Left lung (tissue), 10 donors: ENCODE data around the gene GNPDA1. TPM values are rescaled to one million over a fixed set of nuclear protein-coding genes. Genes with fewer than 3 reads are reported as not detected.

Source experiments
- ATAC-seq: fragments of 200-7000 bp; cut with Tn5 transposase; one replicate; pipeline ENCODE4 v1.9.1; 2020; ENCODE audit warnings: moderate library complexity
- DNase-seq, 4 donors: peaks; one replicate each; pipeline ENCODE4 v3.0.0-alpha.2; 2013 to 2020
- H3K27ac ChIP-seq, 2 donors: fragments of 200-600 bp; sonication (generic) in 1 of 2; one replicate each; pipeline versions ENCODE4 v1.5.0 to v1.8.0; 2020 to 2021
- H3K27me3 ChIP-seq, 2 donors: fragments of 200-600 bp; sonication (generic) in 1 of 2; one replicate each; pipeline versions ENCODE4 v1.5.0 to v1.8.0; 2020 to 2021
- H3K36me3 ChIP-seq, 2 donors: fragments of 200-600 bp; sonication (generic) in 1 of 2; one replicate each; pipeline versions ENCODE4 v1.5.0 to v1.8.0; 2020 to 2021
- H3K4me1 ChIP-seq, 2 donors: fragments of 200-600 bp; one replicate each; pipeline ENCODE4 v1.8.0; 2021
- H3K4me3 ChIP-seq, 2 donors: fragments of 200-600 bp; sonication (generic) in 1 of 2; one replicate each; pipeline versions ENCODE4 v1.5.0 to v1.8.0; 2020 to 2021; ENCODE audit warnings: mild to moderate bottlenecking in 1 of 2
- H3K9me3 ChIP-seq, 2 donors: fragments of 200-600 bp; sonication (generic) in 1 of 2; one replicate each; pipeline versions ENCODE4 v1.5.0 to v1.8.0; 2020 to 2021
- intact Hi-C, 2 donors: fragments of 100-400 bp; cut with DNase I; formaldehyde crosslinking; loops; one replicate each; pipeline versions ENCODE4 v1.11.2 to v1.14.2; 2022
- polyA plus RNA-seq, 6 donors: library from polyadenylated mRNA; unstranded; fragments of 120-200 nt; gene quantifications; one replicate each; pipeline ENCODE4 v1.2.1, GENCODE V29; 2013; ENCODE audit not compliant: insufficient read length in 6 of 6
- total RNA-seq, 2 donors: library from RNA; stranded (reverse); fragmentation: NEBNext Ultra II Directional; extraction: Animal tissue kit (Norgen Biotek cat#: 25700); gene quantifications; one replicate each; pipeline ENCODE4 v1.2.1, GENCODE V29; 2021
- TF ChIP-seq, protein P1 (sequence below), 2 donors: fragments of 200-600 bp; sonication (generic) in 1 of 2; IDR thresholded peaks; one replicate each; pipeline versions ENCODE4 v1.5.0 to v1.8.0; 2021; ENCODE audit warnings: antibody characterized with exemption in 2 of 2
- donor health status: DM: no; HTN: yes; CAD: no.
- donor health status: DM: no; HTN: no; CAD: no.

The GNPDA1 gene
- total and polyA plus RNA-seq, 8 donors = 40.2 to 54.6 (median 42.9) TPM

DNA sequence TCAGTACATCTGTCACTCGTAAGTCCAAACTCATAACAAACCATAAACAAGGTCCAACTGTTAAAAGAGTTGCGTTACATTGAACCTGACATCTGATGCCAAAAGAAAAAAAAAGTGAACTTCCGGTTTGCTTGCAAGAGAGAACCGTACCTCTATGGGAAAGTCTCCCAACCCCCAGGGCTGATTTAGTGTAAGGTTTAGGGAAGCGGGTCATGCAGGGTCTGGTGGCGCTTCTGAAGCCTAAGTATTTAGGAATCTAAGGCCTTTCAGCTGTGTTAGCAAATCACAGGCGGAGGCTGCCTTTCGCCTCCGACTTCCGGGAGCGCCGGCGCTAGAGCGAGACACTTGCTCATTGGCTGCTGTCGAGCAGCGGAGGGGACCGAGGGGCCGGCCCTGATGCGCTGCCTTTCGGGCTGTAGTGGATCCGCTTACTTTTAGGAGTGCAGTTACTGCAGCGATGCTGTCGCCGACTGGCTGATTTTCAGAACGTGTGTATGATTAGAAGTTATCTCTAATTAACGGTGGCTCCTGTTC lies 12.0 kb upstream of the GNPDA1 start:
- Histone ChIP-seq H3K4me3 (peak overlapping the region; percentile 13 to 33), H3K36me3 (no peaks in the 10 kb centered on the region), H3K27me3 (no peaks in the 10 kb centered on the region), H3K27ac (peak overlapping the region; percentile 75 to 84), H3K4me1 (peaks cover 0 to 11% of the 10 kb centered on the region in 2 donors), H3K9me3 (peaks cover 0 to 7% of the 10 kb centered on the region in 2 donors)
- intact Hi-C loops = no loop called here
- ATAC-seq (peak; percentile 100), DNase-seq (peak; percentile 79 to 96 (median 91))
- TF ChIP-seq, protein P1, sequence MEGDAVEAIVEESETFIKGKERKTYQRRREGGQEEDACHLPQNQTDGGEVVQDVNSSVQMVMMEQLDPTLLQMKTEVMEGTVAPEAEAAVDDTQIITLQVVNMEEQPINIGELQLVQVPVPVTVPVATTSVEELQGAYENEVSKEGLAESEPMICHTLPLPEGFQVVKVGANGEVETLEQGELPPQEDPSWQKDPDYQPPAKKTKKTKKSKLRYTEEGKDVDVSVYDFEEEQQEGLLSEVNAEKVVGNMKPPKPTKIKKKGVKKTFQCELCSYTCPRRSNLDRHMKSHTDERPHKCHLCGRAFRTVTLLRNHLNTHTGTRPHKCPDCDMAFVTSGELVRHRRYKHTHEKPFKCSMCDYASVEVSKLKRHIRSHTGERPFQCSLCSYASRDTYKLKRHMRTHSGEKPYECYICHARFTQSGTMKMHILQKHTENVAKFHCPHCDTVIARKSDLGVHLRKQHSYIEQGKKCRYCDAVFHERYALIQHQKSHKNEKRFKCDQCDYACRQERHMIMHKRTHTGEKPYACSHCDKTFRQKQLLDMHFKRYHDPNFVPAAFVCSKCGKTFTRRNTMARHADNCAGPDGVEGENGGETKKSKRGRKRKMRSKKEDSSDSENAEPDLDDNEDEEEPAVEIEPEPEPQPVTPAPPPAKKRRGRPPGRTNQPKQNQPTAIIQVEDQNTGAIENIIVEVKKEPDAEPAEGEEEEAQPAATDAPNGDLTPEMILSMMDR (IDR thresholded peaks at IDR 0.05) = no peak

DNA sequence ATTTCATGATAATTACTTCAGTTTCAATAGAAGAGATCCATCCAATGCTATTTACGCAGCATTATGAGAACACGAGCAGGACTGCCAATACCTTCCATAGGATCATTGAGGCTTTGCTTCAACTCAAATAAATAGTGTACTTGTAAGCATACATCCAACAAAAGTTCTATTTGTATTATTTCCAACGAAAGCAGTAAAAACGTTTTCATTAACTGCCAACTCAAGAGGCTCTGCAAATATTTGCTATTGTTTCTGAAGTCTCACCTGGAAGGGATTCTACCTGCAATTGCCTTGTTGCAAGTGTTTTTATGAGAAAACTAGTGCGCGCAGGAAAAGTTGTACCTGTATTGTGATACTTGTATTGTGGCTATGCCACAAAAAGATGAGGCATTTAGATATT lies 11.0 kb upstream of the GNPDA1 start:
- Histone ChIP-seq H3K27ac (no peak overlapping the region), H3K9me3 (peaks cover 0 to 7% of the 10 kb centered on the region in 2 donors), H3K27me3 (no peaks in the 10 kb centered on the region), H3K4me3 (no peak overlapping the region), H3K36me3 (no peaks in the 10 kb centered on the region), H3K4me1 (peaks cover 0 to 11% of the 10 kb centered on the region in 2 donors)
- ATAC-seq (peak; percentile 28), DNase-seq (no peak)
- TF ChIP-seq, protein P1 (IDR thresholded peaks at IDR 0.05) = no peak
- intact Hi-C loops = no loop called here

- TF ChIP-seq, protein P1 (IDR thresholded peaks at IDR 0.05) = no peak
- Histone ChIP-seq H3K9me3 (peaks cover 0 to 7% of the 10 kb centered on the region in 2 donors), H3K4me1 (peaks cover 11 to 23% of the 10 kb centered on the region in 2 donors), H3K27ac (no peak overlapping the region), H3K4me3 (no peak overlapping the region), H3K27me3 (no peaks in the 10 kb centered on the region), H3K36me3 (no peaks in the 10 kb centered on the region)
- DNase-seq (no peak), ATAC-seq (no peak)
- intact Hi-C loops = no loop called here
Observed at GRCh38 chr5:142020122-142020659, 7.4 kb upstream of the GNPDA1 start.

GRCh38 chr5:142017832-142018427 lies 5.1 kb upstream of the GNPDA1 start:
- DNase-seq = no peak
- Histone ChIP-seq H3K4me1 (peaks cover 15 to 37% of the 10 kb centered on the region in 2 donors), H3K27me3 (no peaks in the 10 kb centered on the region), H3K9me3 (peaks cover 0 to 7% of the 10 kb centered on the region in 2 donors), H3K4me3 (no peak overlapping the region), H3K27ac (no peak overlapping the region), H3K36me3 (no peaks in the 10 kb centered on the region)
- no peak for ATAC-seq
- TF ChIP-seq, protein P1 (IDR thresholded peaks at IDR 0.05) = no peak
- intact Hi-C loops = no loop called here

DNA sequence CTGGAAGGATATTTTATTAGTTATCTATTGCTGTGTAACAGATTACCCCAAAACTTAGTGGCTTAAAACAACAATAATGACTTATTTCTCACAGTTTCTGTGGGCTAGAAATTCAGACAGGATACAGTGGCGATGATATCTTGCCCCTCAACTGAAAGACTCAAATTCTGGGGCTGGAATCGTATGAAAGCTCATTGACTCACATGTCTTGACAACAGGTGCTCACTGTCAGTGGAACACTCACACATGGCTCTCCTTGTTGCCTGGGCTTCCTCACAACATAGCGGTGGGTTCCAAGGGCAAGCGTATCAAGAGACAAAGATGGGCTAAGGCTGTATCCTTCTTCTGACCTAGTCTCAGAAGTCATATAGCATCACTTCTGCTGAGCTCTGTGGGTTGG lies 3.7 kb upstream of the GNPDA1 start:
- Histone ChIP-seq H3K36me3 (no peaks in the 10 kb centered on the region), H3K4me1 (peaks cover 15 to 46% of the 10 kb centered on the region in 2 donors), H3K27me3 (no peaks in the 10 kb centered on the region), H3K9me3 (peaks cover 0 to 7% of the 10 kb centered on the region in 2 donors), H3K27ac (peak overlapping the region; percentile 82 to 88), H3K4me3 (no peak overlapping the region)
- TF ChIP-seq, protein P1 (IDR thresholded peaks at IDR 0.05) = no peak
- ATAC-seq (no peak), DNase-seq (no peak)
- intact Hi-C loops = no loop called here
